Activated naive CD4-positive, alpha-beta T cell treated with anti-CD3 and anti-CD28 coated beads, Interleukin-2, amount 50 U/mL, for 24 hours (primary cell): Measurements from ENCODE around the gene TBC1D16.
"Not testable (repeated sequence)": the region's sequence is repeated elsewhere in the genome, so short reads cannot be mapped to it uniquely, and the experiment has no call there.

Experiments used
- H3K27ac Mint-ChIP-seq: one replicate; pipeline ENCODE4 v1.8.0; 2021; ENCODE audit warnings: mild to moderate bottlenecking, mixed read lengths
- H3K27me3 Mint-ChIP-seq: one replicate; pipeline ENCODE4 v1.8.0; 2021; ENCODE audit warnings: mixed read lengths
- H3K36me3 Mint-ChIP-seq: one replicate; pipeline ENCODE4 v1.8.0; 2021; ENCODE audit warnings: mixed read lengths
- H3K4me1 Mint-ChIP-seq: one replicate; pipeline ENCODE4 v1.8.0; 2021; ENCODE audit warnings: mixed read lengths
- H3K4me3 Mint-ChIP-seq: one replicate; pipeline ENCODE4 v1.8.0; 2021; ENCODE audit warnings: mild to moderate bottlenecking, mixed read lengths
- H3K9me3 Mint-ChIP-seq: one replicate; pipeline ENCODE4 v1.8.0; 2021; ENCODE audit warnings: mixed read lengths

TBC1D16 gene

GRCh38 chr17:80002690-80003490 is 32.8 kb downstream of the TBC1D16 start:
- Mint-ChIP-seq H3K27me3 (no peaks in the 10 kb centered on the region), H3K27ac (peak overlapping the region; percentile 85), H3K36me3 (no peaks in the 10 kb centered on the region), H3K4me1 (peaks cover 20% of the 10 kb centered on the region), H3K9me3 (no peaks in the 10 kb centered on the region), H3K4me3 (no peak overlapping the region)

- no peaks in the 10 kb centered on the region for H3K36me3 Mint-ChIP-seq
- no peaks in the 10 kb centered on the region for H3K9me3 Mint-ChIP-seq
- H3K27me3 Mint-ChIP-seq = no peaks in the 10 kb centered on the region
- peaks cover 28% of the 10 kb centered on the region for H3K4me1 Mint-ChIP-seq
- H3K4me3 Mint-ChIP-seq = no peak overlapping the region
- peak overlapping the region; percentile 85 for H3K27ac Mint-ChIP-seq
Measured at GRCh38 chr17:80002070-80002641, 33.5 kb downstream of the TBC1D16 start.

GRCh38 chr17:80000981-80001775 is 34.5 kb downstream of the TBC1D16 start:
- H3K27ac Mint-ChIP-seq = no peak overlapping the region
- no peaks in the 10 kb centered on the region for H3K27me3 Mint-ChIP-seq
- H3K9me3 Mint-ChIP-seq = no peaks in the 10 kb centered on the region
- no peaks in the 10 kb centered on the region for H3K36me3 Mint-ChIP-seq
- peaks cover 36% of the 10 kb centered on the region for H3K4me1 Mint-ChIP-seq
- H3K4me3 Mint-ChIP-seq = no peak overlapping the region

GRCh38 chr17:80000136-80000535 is 35.5 kb downstream of the TBC1D16 start:
- H3K27ac Mint-ChIP-seq = no peak overlapping the region
- H3K9me3 Mint-ChIP-seq = no peaks in the 10 kb centered on the region
- H3K36me3 Mint-ChIP-seq = no peaks in the 10 kb centered on the region
- H3K4me1 Mint-ChIP-seq = peaks cover 39% of the 10 kb centered on the region
- no peaks in the 10 kb centered on the region for H3K27me3 Mint-ChIP-seq
- no peak overlapping the region for H3K4me3 Mint-ChIP-seq

- H3K27ac Mint-ChIP-seq = peak overlapping the region; percentile 96
- H3K9me3 Mint-ChIP-seq = no peaks in the 10 kb centered on the region
- no peaks in the 10 kb centered on the region for H3K36me3 Mint-ChIP-seq
- H3K4me1 Mint-ChIP-seq = peaks cover 65% of the 10 kb centered on the region
- H3K27me3 Mint-ChIP-seq = no peaks in the 10 kb centered on the region
- peak overlapping the region; percentile 72 for H3K4me3 Mint-ChIP-seq
Measured at GRCh38 chr17:79997011-79997660, 38.5 kb downstream of the TBC1D16 start.

- peak overlapping the region; percentile 42 for H3K4me3 Mint-ChIP-seq
- H3K27me3 Mint-ChIP-seq = no peaks in the 10 kb centered on the region
- H3K27ac Mint-ChIP-seq = peak overlapping the region; percentile 96
- H3K9me3 Mint-ChIP-seq = no peaks in the 10 kb centered on the region
- no peaks in the 10 kb centered on the region for H3K36me3 Mint-ChIP-seq
- H3K4me1 Mint-ChIP-seq = peaks cover 66% of the 10 kb centered on the region
Measured at GRCh38 chr17:79996291-79996690, 39.4 kb downstream of the TBC1D16 start.

GRCh38 chr17:79995696-79996095 is 40.0 kb downstream of the TBC1D16 start:
- H3K4me3 Mint-ChIP-seq = no peak overlapping the region
- H3K4me1 Mint-ChIP-seq = peaks cover 72% of the 10 kb centered on the region
- H3K27me3 Mint-ChIP-seq = no peaks in the 10 kb centered on the region
- H3K27ac Mint-ChIP-seq = peak overlapping the region; percentile 96
- no peaks in the 10 kb centered on the region for H3K9me3 Mint-ChIP-seq
- H3K36me3 Mint-ChIP-seq = no peaks in the 10 kb centered on the region

- no peaks in the 10 kb centered on the region for H3K36me3 Mint-ChIP-seq
- no peaks in the 10 kb centered on the region for H3K9me3 Mint-ChIP-seq
- H3K27ac Mint-ChIP-seq = no peak overlapping the region
- no peaks in the 10 kb centered on the region for H3K27me3 Mint-ChIP-seq
- no peak overlapping the region for H3K4me3 Mint-ChIP-seq
- H3K4me1 Mint-ChIP-seq = peaks cover 70% of the 10 kb centered on the region
Measured at GRCh38 chr17:79994602-79995001, 41.1 kb downstream of the TBC1D16 start.

- not testable (repeated sequence) for H3K9me3 Mint-ChIP-seq, H3K27me3 Mint-ChIP-seq, H3K36me3 Mint-ChIP-seq, H3K4me3 Mint-ChIP-seq
- Mint-ChIP-seq H3K4me1 (peaks cover 70% of the 10 kb centered on the region), H3K27ac (peak overlapping the region; percentile 83)
Measured at GRCh38 chr17:79994228-79994569, 41.5 kb downstream of the TBC1D16 start.

- Mint-ChIP-seq H3K27me3 (no peaks in the 10 kb centered on the region), H3K4me3 (peak overlapping the region; percentile 87), H3K4me1 (peaks cover 68% of the 10 kb centered on the region), H3K36me3 (no peaks in the 10 kb centered on the region), H3K27ac (peak overlapping the region; percentile 83), H3K9me3 (no peaks in the 10 kb centered on the region)
Measured at GRCh38 chr17:79993390-79994227, 42.1 kb downstream of the TBC1D16 start.

- H3K9me3 Mint-ChIP-seq = no peaks in the 10 kb centered on the region
- no peaks in the 10 kb centered on the region for H3K27me3 Mint-ChIP-seq
- no peaks in the 10 kb centered on the region for H3K36me3 Mint-ChIP-seq
- H3K4me3 Mint-ChIP-seq = peak overlapping the region; percentile 87
- peaks cover 68% of the 10 kb centered on the region for H3K4me1 Mint-ChIP-seq
- peak overlapping the region; percentile 94 for H3K27ac Mint-ChIP-seq
Measured at GRCh38 chr17:79992649-79993389, 42.9 kb downstream of the TBC1D16 start.

GRCh38 chr17:79991924-79992648 is 43.6 kb downstream of the TBC1D16 start:
- H3K27ac Mint-ChIP-seq = peak overlapping the region; percentile 94
- no peaks in the 10 kb centered on the region for H3K9me3 Mint-ChIP-seq
- H3K36me3 Mint-ChIP-seq = no peaks in the 10 kb centered on the region
- no peaks in the 10 kb centered on the region for H3K27me3 Mint-ChIP-seq
- H3K4me1 Mint-ChIP-seq = peaks cover 61% of the 10 kb centered on the region
- H3K4me3 Mint-ChIP-seq = peak overlapping the region; percentile 87

GRCh38 chr17:79991140-79991923 is 44.3 kb downstream of the TBC1D16 start:
- peak overlapping the region; percentile 59 for H3K27ac Mint-ChIP-seq
- H3K27me3 Mint-ChIP-seq = no peaks in the 10 kb centered on the region
- H3K4me3 Mint-ChIP-seq = peak overlapping the region; percentile 87
- no peaks in the 10 kb centered on the region for H3K36me3 Mint-ChIP-seq
- H3K4me1 Mint-ChIP-seq = peaks cover 53% of the 10 kb centered on the region
- H3K9me3 Mint-ChIP-seq = no peaks in the 10 kb centered on the region
